ENCODE results near the gene RSPH1.

RSPH1 gene

GRCh38 chr21:42542196-42542595 is 46.2 kb upstream of the RSPH1 start:
- DNase-seq (ENCODE audit: low spot score): no peak
- in situ Hi-C loops (cut with MboI; ENCODE audit: low sequenced_read_pairs, unreplicated experiment): no loop called here
- TF ChIP-seq CTCF (IDR thresholded peaks at IDR 0.05; ENCODE audit: borderline replicate concordance, control extremely low read depth, extremely low read depth, insufficient read depth, missing control alignments): no peak

- in situ Hi-C loops (cut with MboI; ENCODE audit: low sequenced_read_pairs, unreplicated experiment): no loop called here
- no peak for DNase-seq (ENCODE audit: low spot score)
- TF ChIP-seq CTCF (IDR thresholded peaks at IDR 0.05; ENCODE audit: borderline replicate concordance, control extremely low read depth, extremely low read depth, insufficient read depth, missing control alignments): no peak
These were observed 45.6 kb upstream of the RSPH1 start for GRCh38 chr21:42541618-42542017.

- TF ChIP-seq CTCF (IDR thresholded peaks at IDR 0.05; ENCODE audit: borderline replicate concordance, control extremely low read depth, extremely low read depth, insufficient read depth, missing control alignments): no peak
- no peak for DNase-seq (ENCODE audit: low spot score)
- in situ Hi-C loops (cut with MboI; ENCODE audit: low sequenced_read_pairs, unreplicated experiment): no loop called here
These were observed 45.1 kb upstream of the RSPH1 start for GRCh38 chr21:42541174-42541573.

GRCh38 chr21:42540396-42540795 is 44.4 kb upstream of the RSPH1 start:
- TF ChIP-seq CTCF (IDR thresholded peaks at IDR 0.05; ENCODE audit: borderline replicate concordance, control extremely low read depth, extremely low read depth, insufficient read depth, missing control alignments): no peak
- DNase-seq (ENCODE audit: low spot score): no peak
- in situ Hi-C loops (cut with MboI; ENCODE audit: low sequenced_read_pairs, unreplicated experiment): no loop called here

- in situ Hi-C loops (cut with MboI; ENCODE audit: low sequenced_read_pairs, unreplicated experiment): no loop called here
- TF ChIP-seq CTCF (IDR thresholded peaks at IDR 0.05; ENCODE audit: borderline replicate concordance, control extremely low read depth, extremely low read depth, insufficient read depth, missing control alignments): no peak
- DNase-seq (ENCODE audit: low spot score): no peak
These were observed 43.9 kb upstream of the RSPH1 start for GRCh38 chr21:42539931-42540343.

GRCh38 chr21:42539342-42539741 is 43.3 kb upstream of the RSPH1 start:
- no peak for DNase-seq (ENCODE audit: low spot score)
- in situ Hi-C loops (cut with MboI; ENCODE audit: low sequenced_read_pairs, unreplicated experiment): no loop called here
- no peak for TF ChIP-seq CTCF (IDR thresholded peaks at IDR 0.05; ENCODE audit: borderline replicate concordance, control extremely low read depth, extremely low read depth, insufficient read depth, missing control alignments)

All from GM13976 (cell line).